Right renal pelvis (tissue), 4 donors: ENCODE results near the gene MED20. TPM values are rescaled to one million over a fixed set of nuclear protein-coding genes. Genes with fewer than 3 reads are reported as not detected.

Experiments used
- DNase-seq, 4 donors: peaks; one replicate each; pipeline ENCODE4 v3.0.0-alpha.2; 2013; ENCODE audit warnings: low read depth in 4 of 4, low spot score in 3 of 4, missing footprints in 1 of 4
- polyA plus RNA-seq, 4 donors: library from polyadenylated mRNA; unstranded; fragments of 120-200 nt; gene quantifications; one replicate each; pipeline ENCODE4 v1.2.1, GENCODE V29; 2013; ENCODE audit not compliant: insufficient read length in 4 of 4

The MED20 gene
- polyA plus RNA-seq, 4 donors, result 40.5 to 43.2 (median 41.6) TPM

- DNase-seq, result no peak
Measured at GRCh38 chr6:41859356-41859755, 61.6 kb downstream of the MED20 start.

GRCh38 chr6:41858703-41859102 lies 62.2 kb downstream of the MED20 start:
- DNase-seq, result no peak

Other genes with a start within 250 kb of the MED20 start
- 10 to 100 TPM in 2 of 4 donors, 1 to 10 TPM in 2; 9.4 to 11.7 (median 10.5) TPM for gene TFEB, start 185.5 kb downstream of the MED20 start, polyA plus RNA-seq
- under 1 TPM in 2 of 4 donors, not detected in 2; 0.17 to 0.30 TPM for gene PGC, start 173.7 kb downstream of the MED20 start, polyA plus RNA-seq
- 1 to 10 TPM; 5.7 to 8.0 (median 6.6) TPM for gene FRS3, start 141.2 kb downstream of the MED20 start, polyA plus RNA-seq
- gene PRICKLE4, start 140.4 kb downstream of the MED20 start, polyA plus RNA-seq, result 10 to 100 TPM in 1 of 4 donors, 1 to 10 TPM in 3; 2.8 to 11.5 (median 3.6) TPM
- 100 to 1,000 TPM; 241 to 253 (median 247) TPM for gene TOMM6, start 133.4 kb downstream of the MED20 start, polyA plus RNA-seq
- gene USP49, start 25.8 kb downstream of the MED20 start, polyA plus RNA-seq, result 10 to 100 TPM in 3 of 4 donors, 1 to 10 TPM in 1; 9.5 to 12.4 (median 11.6) TPM
- gene BYSL, start 360 bp upstream of the MED20 start, polyA plus RNA-seq, result 10 to 100 TPM; 26.3 to 32.1 (median 30.7) TPM
- gene CCND3, start 20.7 kb upstream of the MED20 start, polyA plus RNA-seq, result 10 to 100 TPM; 28.1 to 32.8 (median 29.8) TPM
- gene TAF8, start 129.4 kb upstream of the MED20 start, polyA plus RNA-seq, result 10 to 100 TPM; 20.1 to 23.4 (median 21.1) TPM
- 1 to 10 TPM; 4.1 to 6.3 (median 4.4) TPM for gene C6orf132, start 221.5 kb upstream of the MED20 start, polyA plus RNA-seq